ENCODE measurements around the gene RAI14.

DNA sequence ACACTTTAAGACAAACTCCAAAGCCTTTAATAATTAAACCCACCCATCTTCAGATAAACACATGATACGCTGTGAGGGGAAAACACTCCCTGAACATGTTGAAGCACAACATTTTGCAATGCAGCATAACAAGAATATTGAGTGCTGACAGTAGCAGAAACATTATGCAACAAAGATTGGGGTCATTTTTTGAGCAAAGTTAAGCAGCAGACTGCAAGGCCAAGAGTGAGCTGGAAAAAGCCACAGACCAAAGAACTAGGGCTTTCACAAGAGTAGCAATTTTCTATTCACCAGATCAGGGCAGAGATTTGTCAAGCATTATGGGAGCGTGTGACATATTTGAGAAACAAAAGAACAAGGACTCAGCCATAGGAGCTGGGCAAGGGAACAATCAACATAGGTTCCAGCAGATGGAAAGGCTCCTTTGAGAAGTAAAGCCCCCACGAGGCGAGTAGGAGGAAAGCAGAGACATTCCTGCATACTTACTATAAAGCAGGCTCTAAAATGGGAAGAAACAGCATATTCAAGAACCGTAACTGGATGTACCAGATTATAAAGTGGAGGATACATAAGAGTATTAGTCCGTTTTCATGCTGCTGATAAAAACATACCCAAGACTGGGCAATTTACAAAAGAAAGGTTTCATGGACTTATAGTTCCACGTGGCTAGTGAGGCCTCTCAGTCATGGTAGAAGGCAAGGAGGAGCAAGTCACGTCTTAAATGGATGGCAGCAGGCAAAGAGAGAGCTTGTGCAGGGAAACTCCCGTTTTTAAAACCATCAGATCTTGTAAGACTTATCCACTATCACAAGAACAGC, 178.1 kb downstream of the RAI14 start:
- TF ChIP-seq, protein P1, sequence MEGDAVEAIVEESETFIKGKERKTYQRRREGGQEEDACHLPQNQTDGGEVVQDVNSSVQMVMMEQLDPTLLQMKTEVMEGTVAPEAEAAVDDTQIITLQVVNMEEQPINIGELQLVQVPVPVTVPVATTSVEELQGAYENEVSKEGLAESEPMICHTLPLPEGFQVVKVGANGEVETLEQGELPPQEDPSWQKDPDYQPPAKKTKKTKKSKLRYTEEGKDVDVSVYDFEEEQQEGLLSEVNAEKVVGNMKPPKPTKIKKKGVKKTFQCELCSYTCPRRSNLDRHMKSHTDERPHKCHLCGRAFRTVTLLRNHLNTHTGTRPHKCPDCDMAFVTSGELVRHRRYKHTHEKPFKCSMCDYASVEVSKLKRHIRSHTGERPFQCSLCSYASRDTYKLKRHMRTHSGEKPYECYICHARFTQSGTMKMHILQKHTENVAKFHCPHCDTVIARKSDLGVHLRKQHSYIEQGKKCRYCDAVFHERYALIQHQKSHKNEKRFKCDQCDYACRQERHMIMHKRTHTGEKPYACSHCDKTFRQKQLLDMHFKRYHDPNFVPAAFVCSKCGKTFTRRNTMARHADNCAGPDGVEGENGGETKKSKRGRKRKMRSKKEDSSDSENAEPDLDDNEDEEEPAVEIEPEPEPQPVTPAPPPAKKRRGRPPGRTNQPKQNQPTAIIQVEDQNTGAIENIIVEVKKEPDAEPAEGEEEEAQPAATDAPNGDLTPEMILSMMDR (IDR thresholded peaks at IDR 0.05) = no peak
- no peak for TF ChIP-seq ZFX (IDR thresholded peaks at IDR 0.05; ENCODE audit: borderline replicate concordance)
